HG03025 (cell line): ENCODE results near the gene EIF3D.

Experiments used
- ATAC-seq: cut with Tn5 transposase; IDR thresholded peaks from one replicate; pipeline ENCODE4 v1.9.1; 2021; ENCODE audit warnings: mild to moderate bottlenecking, moderate library complexity; ENCODE audit not compliant: unreplicated experiment, low FRiP score

Gene EIF3D

GRCh38 chr22:36467946-36468345 is 61.0 kb downstream of the EIF3D start:
- ATAC-seq: no peak

GRCh38 chr22:36467042-36467810 is 61.7 kb downstream of the EIF3D start:
- no peak for ATAC-seq

GRCh38 chr22:36466258-36466657 is 62.7 kb downstream of the EIF3D start:
- no peak for ATAC-seq

GRCh38 chr22:36465232-36466021 is 63.5 kb downstream of the EIF3D start:
- ATAC-seq: no peak

- no peak for ATAC-seq
These were observed 64.2 kb downstream of the EIF3D start for GRCh38 chr22:36464715-36465231.

- ATAC-seq: no peak
These were observed 65.2 kb downstream of the EIF3D start for GRCh38 chr22:36463783-36464184.

GRCh38 chr22:36461665-36462649 is 67.0 kb downstream of the EIF3D start:
- ATAC-seq: no peak
